Activated naive CD8-positive, alpha-beta T cell treated with anti-CD3 and anti-CD28 coated beads, Interleukin-2, amount 10 ng/mL, durations not matched to agents 7 days and 5 days (primary cell): ENCODE measurements around the gene RIMBP2. TPM values are rescaled to one million over a fixed set of nuclear protein-coding genes. Genes with fewer than 3 reads are reported as not detected.
A peak's percentile ranks its signal among the peaks of the same experiment; 100 is the strongest.

Experiments used
- ATAC-seq: fragments of 150-1000 bp; cut with Tn5 transposase; one replicate; pipeline ENCODE4 v1.10.0; 2021; ENCODE audit warnings: low read depth, moderate library complexity
- POLR2A ChIA-PET: fragments of 350-600 bp; sonication (Branson Sonifier 250); formaldehyde crosslinking; loops from one replicate; lab custom pipeline; 2021; ENCODE audit warnings: antibody characterized with exemption; lab: Charles Lee
- DNase-seq: peaks from one replicate; pipeline ENCODE4 v3.0.0; 2021
- H3K27ac Mint-ChIP-seq: one replicate; pipeline ENCODE4 v1.8.0; 2022; ENCODE audit warnings: mild to moderate bottlenecking, mixed read lengths
- H3K27me3 Mint-ChIP-seq: one replicate; pipeline ENCODE4 v1.8.0; 2022; ENCODE audit warnings: mild to moderate bottlenecking, moderate library complexity, mixed read lengths
- H3K36me3 Mint-ChIP-seq: one replicate; pipeline ENCODE4 v1.8.0; 2021; ENCODE audit warnings: mild to moderate bottlenecking, mixed read lengths
- H3K4me1 Mint-ChIP-seq: one replicate; pipeline ENCODE4 v1.8.0; 2021; ENCODE audit warnings: mixed read lengths
- H3K4me3 Mint-ChIP-seq: one replicate; pipeline ENCODE4 v1.8.0; 2022; ENCODE audit warnings: mild to moderate bottlenecking, moderate library complexity, mixed read lengths
- H3K9me3 Mint-ChIP-seq: one replicate; pipeline ENCODE4 v1.8.0; 2021; ENCODE audit warnings: mixed read lengths
- total RNA-seq, 2 experiments: library from RNA; stranded (reverse); gene quantifications; one replicate each; pipeline ENCODE4 v1.2.3, GENCODE V29; 2021

RIMBP2 gene
- total RNA-seq, 2 experiments from 2014 or later = not detected

DNA sequence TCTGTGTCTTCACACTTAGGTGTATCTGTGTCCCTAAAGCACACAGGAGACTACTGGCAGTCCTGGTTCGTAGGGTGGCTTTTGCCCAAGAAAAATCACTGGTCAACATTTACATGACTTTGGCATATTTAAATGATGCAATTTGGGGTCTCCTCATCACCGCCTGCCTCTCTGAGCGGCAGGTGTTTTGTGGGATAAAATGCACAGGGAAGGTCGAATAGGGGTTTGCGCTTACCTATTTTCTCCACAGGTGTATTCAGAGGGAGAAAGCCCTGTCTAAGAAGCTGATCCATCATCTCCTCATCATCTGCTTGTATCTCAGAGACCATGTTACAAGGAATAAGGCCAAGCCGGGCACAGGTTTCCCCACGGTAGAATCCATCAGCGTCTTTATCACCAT lies 303.7 kb downstream of the RIMBP2 start:
- no peak for ATAC-seq
- H3K4me1 Mint-ChIP-seq = no peaks in the 10 kb centered on the region
- no peak for DNase-seq
- no peak overlapping the region for H3K27ac Mint-ChIP-seq
- H3K9me3 Mint-ChIP-seq = no peaks in the 10 kb centered on the region
- no peak overlapping the region for H3K4me3 Mint-ChIP-seq
- POLR2A ChIA-PET = no interaction called here
- peaks cover 7% of the 10 kb centered on the region for H3K27me3 Mint-ChIP-seq
- no peaks in the 10 kb centered on the region for H3K36me3 Mint-ChIP-seq

DNA sequence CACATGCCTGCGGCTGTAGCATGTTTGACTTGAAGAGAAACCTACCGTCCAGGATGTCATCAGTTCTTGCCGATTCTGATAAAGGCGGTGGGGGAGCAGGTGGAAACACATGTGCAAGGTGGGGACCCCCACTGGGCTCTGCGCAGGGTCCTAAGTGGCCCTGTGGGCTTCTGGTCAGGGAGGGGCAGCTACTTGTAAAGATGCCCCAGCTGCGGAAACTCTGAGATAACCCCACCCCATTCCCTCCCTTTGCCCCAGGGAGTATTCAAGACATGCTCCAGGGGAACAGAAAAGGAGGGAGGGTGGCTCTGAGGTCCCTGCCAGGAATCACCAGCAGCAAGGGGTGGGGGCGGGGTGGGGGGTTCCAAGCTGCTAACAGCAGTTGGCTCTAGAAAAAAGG lies 310.8 kb downstream of the RIMBP2 start:
- Mint-ChIP-seq H3K27ac (no peak overlapping the region), H3K9me3 (no peaks in the 10 kb centered on the region), H3K4me1 (no peaks in the 10 kb centered on the region), H3K36me3 (no peaks in the 10 kb centered on the region), H3K27me3 (peaks cover 5% of the 10 kb centered on the region), H3K4me3 (no peak overlapping the region)
- ATAC-seq = no peak
- no peak for DNase-seq
- POLR2A ChIA-PET = no interaction called here

- ATAC-seq = no peak
- no peak overlapping the region for H3K4me3 Mint-ChIP-seq
- DNase-seq = no peak
- POLR2A ChIA-PET = no interaction called here
- no peaks in the 10 kb centered on the region for H3K36me3 Mint-ChIP-seq
- H3K27ac Mint-ChIP-seq = no peak overlapping the region
- peaks cover 9% of the 10 kb centered on the region for H3K27me3 Mint-ChIP-seq
- peaks cover 2% of the 10 kb centered on the region for H3K4me1 Mint-ChIP-seq
- no peaks in the 10 kb centered on the region for H3K9me3 Mint-ChIP-seq
Observed at GRCh38 chr12:130401703-130402102, 314.4 kb downstream of the RIMBP2 start.

DNA sequence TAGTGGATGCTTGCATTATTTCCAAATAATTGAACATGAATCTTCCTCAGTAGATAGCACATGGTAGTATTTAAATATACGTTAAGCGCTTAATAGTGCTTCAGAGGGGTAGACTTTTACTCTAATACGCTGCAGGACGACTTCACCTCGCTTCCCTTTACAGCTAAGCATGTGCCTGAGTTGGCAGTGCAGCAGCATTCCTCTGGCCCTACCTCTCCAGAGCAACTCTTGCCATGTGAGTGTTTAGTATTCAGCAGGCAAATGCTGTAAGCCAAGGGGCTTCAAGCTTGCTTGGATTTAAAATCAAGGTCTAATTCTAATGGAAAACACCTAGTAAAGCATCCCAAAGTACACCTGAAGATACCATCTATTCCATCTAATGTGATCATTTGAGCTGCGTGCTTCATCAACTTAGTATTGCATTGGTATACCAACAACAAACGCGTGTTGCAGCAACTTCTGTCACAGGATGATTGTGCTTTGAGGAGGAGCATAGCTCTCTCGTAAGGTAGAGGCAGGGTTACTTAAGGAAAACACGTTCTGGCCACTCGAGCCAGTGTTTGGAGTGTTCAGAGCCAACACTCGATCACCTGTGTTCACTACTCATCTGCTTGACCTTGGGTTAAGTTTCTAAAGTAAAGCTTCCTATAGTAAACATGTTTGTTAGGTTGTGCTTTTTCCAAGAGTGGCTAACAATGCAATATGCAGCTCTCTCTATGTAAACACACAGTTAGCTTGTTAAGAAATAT lies 317.8 kb downstream of the RIMBP2 start:
- Mint-ChIP-seq H3K9me3 (no peaks in the 10 kb centered on the region), H3K4me1 (peaks cover 11% of the 10 kb centered on the region), H3K4me3 (no peak overlapping the region), H3K36me3 (no peaks in the 10 kb centered on the region), H3K27ac (no peak overlapping the region), H3K27me3 (peaks cover 14% of the 10 kb centered on the region)
- ATAC-seq (no peak), DNase-seq (no peak)
- POLR2A ChIA-PET = no interaction called here

GRCh38 chr12:130396667-130397066 lies 319.4 kb downstream of the RIMBP2 start:
- H3K9me3 Mint-ChIP-seq = no peaks in the 10 kb centered on the region
- no peak for DNase-seq

DNA sequence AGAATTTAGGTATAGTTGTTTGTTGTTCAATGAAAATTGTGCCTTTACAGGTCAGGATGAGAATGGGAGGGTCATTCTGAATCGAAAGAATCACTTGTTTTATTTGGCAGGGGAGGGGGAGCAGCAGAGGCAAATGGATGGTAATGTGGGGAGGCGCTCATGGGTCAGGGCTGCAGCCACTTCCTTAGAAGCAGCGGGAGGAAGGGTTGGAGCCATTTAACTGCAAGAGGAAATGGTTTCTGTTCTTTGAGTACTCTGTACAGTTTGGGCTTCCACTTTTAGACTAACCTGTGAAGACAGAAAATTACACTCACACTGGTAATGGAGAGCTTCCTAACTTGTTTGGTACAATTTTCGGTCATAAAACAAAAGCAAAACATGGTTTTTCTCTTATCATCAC lies 321.2 kb downstream of the RIMBP2 start:
- Mint-ChIP-seq H3K4me3 (peak overlapping the region; percentile 25), H3K27me3 (peaks cover 9% of the 10 kb centered on the region), H3K4me1 (peaks cover 11% of the 10 kb centered on the region), H3K36me3 (no peaks in the 10 kb centered on the region), H3K27ac (no peak overlapping the region), H3K9me3 (peaks cover 7% of the 10 kb centered on the region)
- POLR2A ChIA-PET = no interaction called here
- ATAC-seq = no peak
- DNase-seq = no peak

More at GRCh38 chr12:130396667-130397066, 319.4 kb downstream of the RIMBP2 start:
- POLR2A ChIA-PET = no interaction called here
- H3K27ac Mint-ChIP-seq = no peak overlapping the region
- H3K4me1 Mint-ChIP-seq = peaks cover 11% of the 10 kb centered on the region
- no peaks in the 10 kb centered on the region for H3K36me3 Mint-ChIP-seq
- ATAC-seq = no peak
- peaks cover 9% of the 10 kb centered on the region for H3K27me3 Mint-ChIP-seq
- H3K4me3 Mint-ChIP-seq = no peak overlapping the region

DNA sequence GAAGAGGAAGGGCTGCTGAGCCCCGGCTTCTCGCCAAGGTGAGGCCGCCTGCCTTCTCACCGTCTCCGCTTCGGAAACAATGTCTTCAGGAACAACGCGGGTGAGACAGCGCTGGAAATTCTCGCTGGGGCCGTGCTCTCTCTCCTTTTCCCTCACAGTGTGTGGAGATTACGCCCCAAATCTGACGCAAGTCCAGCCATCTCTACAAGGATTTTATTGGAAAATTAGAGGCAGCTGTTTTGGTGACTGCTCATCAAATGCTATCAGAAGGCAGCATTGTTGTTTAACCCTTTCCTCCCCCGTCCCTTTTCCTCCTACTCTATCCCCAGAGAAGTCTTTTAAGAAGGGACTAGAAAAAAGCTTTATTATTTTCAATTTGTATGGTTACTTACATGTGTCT lies 324.9 kb downstream of the RIMBP2 start:
- POLR2A ChIA-PET = no interaction called here
- H3K27me3 Mint-ChIP-seq = peaks cover under 1% of the 10 kb centered on the region
- peaks cover 7% of the 10 kb centered on the region for H3K9me3 Mint-ChIP-seq
- H3K36me3 Mint-ChIP-seq = no peaks in the 10 kb centered on the region
- H3K4me3 Mint-ChIP-seq = no peak overlapping the region
- peaks cover 5% of the 10 kb centered on the region for H3K4me1 Mint-ChIP-seq
- DNase-seq (no peak), ATAC-seq (no peak)
- no peak overlapping the region for H3K27ac Mint-ChIP-seq

DNA sequence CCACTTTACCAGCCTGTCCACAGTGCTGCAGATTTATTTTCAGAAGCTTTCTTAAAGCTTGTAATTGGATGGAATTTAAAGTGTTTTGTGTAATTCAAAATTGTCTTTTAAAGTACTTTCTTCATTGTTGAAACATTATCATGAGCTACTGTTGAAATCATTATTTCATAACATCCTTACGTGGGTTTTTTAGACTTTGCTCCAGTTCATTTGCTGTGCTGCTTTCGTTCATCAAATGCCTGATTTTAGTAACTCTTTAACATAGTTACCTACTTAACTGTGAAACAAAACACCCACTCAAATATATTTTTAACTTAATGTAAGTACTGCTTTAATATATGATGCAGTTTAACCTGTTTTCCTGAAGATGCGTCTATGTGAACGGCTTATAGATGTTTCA lies 330.9 kb downstream of the RIMBP2 start:
- POLR2A ChIA-PET = no interaction called here
- H3K4me3 Mint-ChIP-seq = no peak overlapping the region
- H3K27ac Mint-ChIP-seq = no peak overlapping the region
- no peaks in the 10 kb centered on the region for H3K4me1 Mint-ChIP-seq
- ATAC-seq (no peak), DNase-seq (no peak)
- no peaks in the 10 kb centered on the region for H3K27me3 Mint-ChIP-seq
- H3K9me3 Mint-ChIP-seq = peaks cover 6% of the 10 kb centered on the region
- H3K36me3 Mint-ChIP-seq = no peaks in the 10 kb centered on the region

DNA sequence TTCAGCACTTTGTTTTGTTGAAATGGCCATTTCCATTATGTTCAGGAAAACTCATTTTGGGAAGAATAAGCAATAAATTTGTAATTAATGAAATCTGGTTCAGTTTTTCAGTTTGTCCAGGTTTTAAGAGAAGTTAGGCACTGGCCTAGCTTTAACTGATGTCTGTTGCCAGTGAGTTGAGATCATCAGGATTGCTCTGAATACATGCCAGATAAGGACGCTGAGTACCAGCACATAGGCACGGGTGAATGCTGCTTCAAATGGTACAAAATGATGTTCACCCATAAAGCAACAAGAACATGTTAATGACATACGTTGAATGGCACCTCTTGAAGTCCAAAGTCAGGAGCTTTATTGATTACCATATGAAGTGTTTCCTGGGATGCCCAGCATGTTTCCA lies 331.9 kb downstream of the RIMBP2 start:
- no peaks in the 10 kb centered on the region for H3K36me3 Mint-ChIP-seq
- H3K27ac Mint-ChIP-seq = no peak overlapping the region
- H3K27me3 Mint-ChIP-seq = no peaks in the 10 kb centered on the region
- POLR2A ChIA-PET = no interaction called here
- H3K4me3 Mint-ChIP-seq = no peak overlapping the region
- H3K4me1 Mint-ChIP-seq = no peaks in the 10 kb centered on the region
- DNase-seq = no peak
- no peak for ATAC-seq
- H3K9me3 Mint-ChIP-seq = peaks cover 6% of the 10 kb centered on the region

GRCh38 chr12:130382818-130383217 lies 333.3 kb downstream of the RIMBP2 start:
- no peak overlapping the region for H3K27ac Mint-ChIP-seq
- H3K36me3 Mint-ChIP-seq = no peaks in the 10 kb centered on the region
- H3K27me3 Mint-ChIP-seq = no peaks in the 10 kb centered on the region
- no peak overlapping the region for H3K4me3 Mint-ChIP-seq
- DNase-seq (no peak), ATAC-seq (no peak)
- peaks cover 6% of the 10 kb centered on the region for H3K9me3 Mint-ChIP-seq
- POLR2A ChIA-PET = no interaction called here
- no peaks in the 10 kb centered on the region for H3K4me1 Mint-ChIP-seq

GRCh38 chr12:130375296-130376287 lies 340.5 kb downstream of the RIMBP2 start:
- no peaks in the 10 kb centered on the region for H3K27me3 Mint-ChIP-seq
- ATAC-seq = no peak
- H3K27ac Mint-ChIP-seq = no peak overlapping the region
- H3K4me1 Mint-ChIP-seq = no peaks in the 10 kb centered on the region
- H3K4me3 Mint-ChIP-seq = no peak overlapping the region
- POLR2A ChIA-PET = no interaction called here
- no peaks in the 10 kb centered on the region for H3K36me3 Mint-ChIP-seq
- DNase-seq = no peak
- no peaks in the 10 kb centered on the region for H3K9me3 Mint-ChIP-seq

DNA sequence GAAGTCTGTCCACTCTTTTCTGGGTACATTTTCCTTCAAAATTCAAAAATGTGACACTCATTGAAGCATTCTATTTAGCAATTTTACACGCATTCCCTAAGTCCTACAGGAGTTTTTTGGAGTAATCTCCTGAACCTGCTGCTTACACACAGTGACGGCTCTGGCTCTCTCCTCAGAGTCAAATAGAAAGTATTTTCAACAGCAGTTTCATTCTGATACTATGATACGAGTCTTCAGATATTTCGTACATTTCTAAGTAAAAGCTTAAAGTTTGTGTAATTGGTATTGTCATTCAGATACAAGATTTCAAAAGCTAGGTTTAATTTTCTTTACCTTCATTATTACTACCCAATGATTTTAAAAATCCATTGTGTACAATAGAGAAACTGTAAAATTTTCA lies 342.0 kb downstream of the RIMBP2 start:
- H3K36me3 Mint-ChIP-seq = no peaks in the 10 kb centered on the region
- H3K27ac Mint-ChIP-seq = no peak overlapping the region
- peaks cover 3% of the 10 kb centered on the region for H3K27me3 Mint-ChIP-seq
- no peak overlapping the region for H3K4me3 Mint-ChIP-seq
- no peaks in the 10 kb centered on the region for H3K4me1 Mint-ChIP-seq
- DNase-seq = no peak
- H3K9me3 Mint-ChIP-seq = no peaks in the 10 kb centered on the region
- POLR2A ChIA-PET = no interaction called here
- ATAC-seq = no peak

- ATAC-seq (no peak), DNase-seq (no peak)
- POLR2A ChIA-PET = no interaction called here
- Mint-ChIP-seq H3K4me1 (no peaks in the 10 kb centered on the region), H3K4me3 (no peak overlapping the region), H3K9me3 (no peaks in the 10 kb centered on the region), H3K36me3 (no peaks in the 10 kb centered on the region), H3K27ac (no peak overlapping the region), H3K27me3 (peaks cover 3% of the 10 kb centered on the region)
Observed at GRCh38 chr12:130372936-130373335, 343.2 kb downstream of the RIMBP2 start.

- ATAC-seq = no peak
- Mint-ChIP-seq H3K9me3 (no peaks in the 10 kb centered on the region), H3K4me1 (no peaks in the 10 kb centered on the region), H3K27me3 (peaks cover 3% of the 10 kb centered on the region), H3K4me3 (no peak overlapping the region), H3K27ac (no peak overlapping the region), H3K36me3 (no peaks in the 10 kb centered on the region)
- POLR2A ChIA-PET = no interaction called here
- no peak for DNase-seq
Observed at GRCh38 chr12:130371296-130371695, 344.8 kb downstream of the RIMBP2 start.
